ENCODE data around the gene JAKMIP1.
"Not testable (repeated sequence)": the region's sequence is repeated elsewhere in the genome, so short reads cannot be mapped to it uniquely, and the experiment has no call there.

The JAKMIP1 gene

GRCh38 chr4:6028168-6028567 lies 172.2 kb downstream of the JAKMIP1 start:
- DNase-seq: no peak

GRCh38 chr4:6027392-6027791 lies 173.0 kb downstream of the JAKMIP1 start:
- no peak for DNase-seq

- no peak for DNase-seq
These were observed 175.9 kb downstream of the JAKMIP1 start for GRCh38 chr4:6024313-6024960.

- no peak for DNase-seq
These were observed 176.6 kb downstream of the JAKMIP1 start for GRCh38 chr4:6023731-6024130.

GRCh38 chr4:6022607-6023288 lies 177.6 kb downstream of the JAKMIP1 start:
- DNase-seq: no peak

- no peak for DNase-seq
These were observed 178.3 kb downstream of the JAKMIP1 start for GRCh38 chr4:6021831-6022606.

- no peak for DNase-seq
These were observed 179.7 kb downstream of the JAKMIP1 start for GRCh38 chr4:6020613-6021012.

- peak; percentile 36 for DNase-seq
These were observed 180.8 kb downstream of the JAKMIP1 start for GRCh38 chr4:6019316-6020263.

- no peak for DNase-seq
These were observed 182.0 kb downstream of the JAKMIP1 start, which contains the start of gene C4orf50 for GRCh38 chr4:6018331-6018730. C4orf50 (minus strand) TSS chr4:6018431.

- no peak for DNase-seq
These were observed 182.5 kb downstream of the JAKMIP1 start for GRCh38 chr4:6017800-6018199.

GRCh38 chr4:6017030-6017429 lies 183.3 kb downstream of the JAKMIP1 start:
- DNase-seq: no peak

- no peak for DNase-seq
These were observed 186.8 kb downstream of the JAKMIP1 start for GRCh38 chr4:6013564-6013963.

GRCh38 chr4:6012200-6012599 lies 188.1 kb downstream of the JAKMIP1 start:
- DNase-seq: no peak

- DNase-seq: no peak
These were observed 188.7 kb downstream of the JAKMIP1 start for GRCh38 chr4:6011686-6012085.

- DNase-seq: no peak
These were observed 189.1 kb downstream of the JAKMIP1 start for GRCh38 chr4:6011271-6011671.

GRCh38 chr4:6010789-6011188 lies 189.6 kb downstream of the JAKMIP1 start:
- no peak for DNase-seq

GRCh38 chr4:6009452-6009851 lies 190.9 kb downstream of the JAKMIP1 start:
- DNase-seq: no peak

GRCh38 chr4:6008766-6009385 lies 191.5 kb downstream of the JAKMIP1 start:
- DNase-seq: no peak

- DNase-seq: no peak
These were observed 192.2 kb downstream of the JAKMIP1 start for GRCh38 chr4:6008092-6008551.

- DNase-seq: no peak
These were observed 195.2 kb downstream of the JAKMIP1 start for GRCh38 chr4:6005175-6005574.

- DNase-seq: not testable (repeated sequence)
These were observed 196.9 kb downstream of the JAKMIP1 start for GRCh38 chr4:6003485-6003884.

- no peak for DNase-seq
These were observed 197.4 kb downstream of the JAKMIP1 start for GRCh38 chr4:6002926-6003325.

Data from femur (tissue), 1 donor.